ENCODE results near the gene ANK2. TPM values are rescaled to one million over a fixed set of nuclear protein-coding genes. Genes with fewer than 3 reads are reported as not detected.

The ANK2 gene
- total RNA-seq, 2 experiments from 2014 or later = 2.7 to 3.0 TPM

- no peak overlapping the region for H3K4me3 Mint-ChIP-seq
- H3K27ac Mint-ChIP-seq = no peak overlapping the region
- no peaks in the 10 kb centered on the region for H3K36me3 Mint-ChIP-seq (ENCODE audit: low read depth)
- CTCF ChIA-PET = no interaction called here
- H3K9me3 Mint-ChIP-seq = no peaks in the 10 kb centered on the region
- intact Hi-C loops (cut with micrococcal nuclease) = loop anchor here (5.0 to 10.0 kb wide), 2 partner anchors 94 to 1304 kb away; no protein-coding TSS in a partner anchor
- peaks cover 6% of the 10 kb centered on the region for H3K4me1 Mint-ChIP-seq (ENCODE audit: low read depth)
- peaks cover 4% of the 10 kb centered on the region for H3K27me3 Mint-ChIP-seq (ENCODE audit: low read depth)
- DNase-seq = no peak
Observed at GRCh38 chr4:113390850-113391249, 341.4 kb downstream of the ANK2 start.

GRCh38 chr4:113394108-113394729 is 344.8 kb downstream of the ANK2 start:
- intact Hi-C loops (cut with micrococcal nuclease) = loop anchor here (1.0 to 10.0 kb wide), 13 partner anchors 97 to 1301 kb away; no protein-coding TSS in a partner anchor
- Mint-ChIP-seq H3K4me1 (ENCODE audit: low read depth) (no peaks in the 10 kb centered on the region), H3K9me3 (no peaks in the 10 kb centered on the region), H3K27ac (no peak overlapping the region), H3K4me3 (no peak overlapping the region), H3K27me3 (ENCODE audit: low read depth) (peaks cover 1% of the 10 kb centered on the region), H3K36me3 (ENCODE audit: low read depth) (no peaks in the 10 kb centered on the region)
- no peak for DNase-seq
- CTCF ChIA-PET = interaction anchor here (0.6 to 1.8 kb wide), 23 partner anchors 9 to 994 kb away, joined by 3 to 18 read pairs (median 3); no protein-coding TSS in a partner anchor

GRCh38 chr4:113394730-113395530 is 345.5 kb downstream of the ANK2 start:
- DNase-seq = peak; percentile 70
- CTCF ChIA-PET = interaction anchor here (0.6 to 1.8 kb wide), 37 partner anchors 10 to 993 kb away, joined by 3 to 18 read pairs (median 3); no protein-coding TSS in a partner anchor
- H3K4me3 Mint-ChIP-seq = no peak overlapping the region
- no peaks in the 10 kb centered on the region for H3K9me3 Mint-ChIP-seq
- intact Hi-C loops (cut with micrococcal nuclease) = loop anchor here (1.0 to 10.0 kb wide), 13 partner anchors 98 to 1300 kb away; no protein-coding TSS in a partner anchor
- no peaks in the 10 kb centered on the region for H3K36me3 Mint-ChIP-seq (ENCODE audit: low read depth)
- no peaks in the 10 kb centered on the region for H3K4me1 Mint-ChIP-seq (ENCODE audit: low read depth)
- peaks cover 1% of the 10 kb centered on the region for H3K27me3 Mint-ChIP-seq (ENCODE audit: low read depth)
- H3K27ac Mint-ChIP-seq = no peak overlapping the region

- intact Hi-C loops (cut with micrococcal nuclease) = loop anchor here (10.0 kb wide), 1 partner anchor 1298 kb away; no protein-coding TSS in a partner anchor
- DNase-seq = no peak
- Mint-ChIP-seq H3K9me3 (no peaks in the 10 kb centered on the region), H3K36me3 (ENCODE audit: low read depth) (no peaks in the 10 kb centered on the region), H3K27ac (no peak overlapping the region), H3K4me1 (ENCODE audit: low read depth) (no peaks in the 10 kb centered on the region), H3K27me3 (ENCODE audit: low read depth) (no peaks in the 10 kb centered on the region), H3K4me3 (no peak overlapping the region)
- CTCF ChIA-PET = interaction anchor here (1.6 kb wide), 1 partner anchor 46 kb away, joined by 3 read pairs; no protein-coding TSS in a partner anchor
Observed at GRCh38 chr4:113397114-113397701, 347.8 kb downstream of the ANK2 start.

GRCh38 chr4:113398441-113399143 is 349.1 kb downstream of the ANK2 start:
- Mint-ChIP-seq H3K4me3 (no peak overlapping the region), H3K27me3 (ENCODE audit: low read depth) (no peaks in the 10 kb centered on the region), H3K36me3 (ENCODE audit: low read depth) (no peaks in the 10 kb centered on the region), H3K9me3 (no peaks in the 10 kb centered on the region), H3K27ac (no peak overlapping the region), H3K4me1 (ENCODE audit: low read depth) (no peaks in the 10 kb centered on the region)
- intact Hi-C loops (cut with micrococcal nuclease) = loop anchor here (10.0 kb wide), 1 partner anchor 1296 kb away; no protein-coding TSS in a partner anchor
- DNase-seq = no peak
- CTCF ChIA-PET = interaction anchor here (1.6 kb wide), 1 partner anchor 45 kb away, joined by 3 read pairs; no protein-coding TSS in a partner anchor

- Mint-ChIP-seq H3K9me3 (no peaks in the 10 kb centered on the region), H3K27me3 (ENCODE audit: low read depth) (no peaks in the 10 kb centered on the region), H3K36me3 (ENCODE audit: low read depth) (no peaks in the 10 kb centered on the region), H3K4me1 (ENCODE audit: low read depth) (no peaks in the 10 kb centered on the region), H3K27ac (no peak overlapping the region), H3K4me3 (no peak overlapping the region)
- DNase-seq = no peak
- intact Hi-C loops (cut with micrococcal nuclease) = no loop called here
- CTCF ChIA-PET = interaction anchor here (1.2 kb wide), 1 partner anchor 667 kb away, joined by 3 read pairs; no protein-coding TSS in a partner anchor
Observed at GRCh38 chr4:113404167-113404571, 354.7 kb downstream of the ANK2 start.

GRCh38 chr4:113404841-113405240 is 355.4 kb downstream of the ANK2 start:
- H3K9me3 Mint-ChIP-seq = no peaks in the 10 kb centered on the region
- CTCF ChIA-PET = interaction anchor here (1.0 to 1.2 kb wide), 2 partner anchors 10 to 667 kb away, joined by 3 read pairs; no protein-coding TSS in a partner anchor
- intact Hi-C loops (cut with micrococcal nuclease) = no loop called here
- H3K4me1 Mint-ChIP-seq (ENCODE audit: low read depth) = no peaks in the 10 kb centered on the region
- H3K27ac Mint-ChIP-seq = no peak overlapping the region
- H3K4me3 Mint-ChIP-seq = no peak overlapping the region
- DNase-seq = no peak
- H3K36me3 Mint-ChIP-seq (ENCODE audit: low read depth) = no peaks in the 10 kb centered on the region
- no peaks in the 10 kb centered on the region for H3K27me3 Mint-ChIP-seq (ENCODE audit: low read depth)

- CTCF ChIA-PET = no interaction called here
- Mint-ChIP-seq H3K9me3 (no peaks in the 10 kb centered on the region), H3K27me3 (ENCODE audit: low read depth) (no peaks in the 10 kb centered on the region), H3K4me3 (no peak overlapping the region), H3K36me3 (ENCODE audit: low read depth) (no peaks in the 10 kb centered on the region), H3K27ac (no peak overlapping the region), H3K4me1 (ENCODE audit: low read depth) (peaks cover 6% of the 10 kb centered on the region)
- no peak for DNase-seq
- intact Hi-C loops (cut with micrococcal nuclease) = no loop called here
Observed at GRCh38 chr4:113405874-113406722, 356.6 kb downstream of the ANK2 start.

- Mint-ChIP-seq H3K27ac (no peak overlapping the region), H3K4me3 (no peak overlapping the region), H3K27me3 (ENCODE audit: low read depth) (peaks cover under 1% of the 10 kb centered on the region), H3K36me3 (ENCODE audit: low read depth) (no peaks in the 10 kb centered on the region), H3K9me3 (no peaks in the 10 kb centered on the region), H3K4me1 (ENCODE audit: low read depth) (peaks cover 8% of the 10 kb centered on the region)
- CTCF ChIA-PET = no interaction called here
- DNase-seq = no peak
- intact Hi-C loops (cut with micrococcal nuclease) = no loop called here
Observed at GRCh38 chr4:113406723-113407016, 357.2 kb downstream of the ANK2 start.

GRCh38 chr4:113407409-113407808 is 358.0 kb downstream of the ANK2 start:
- Mint-ChIP-seq H3K36me3 (ENCODE audit: low read depth) (no peaks in the 10 kb centered on the region), H3K4me1 (ENCODE audit: low read depth) (peaks cover 9% of the 10 kb centered on the region), H3K4me3 (no peak overlapping the region), H3K9me3 (no peaks in the 10 kb centered on the region), H3K27ac (no peak overlapping the region), H3K27me3 (ENCODE audit: low read depth) (peaks cover 5% of the 10 kb centered on the region)
- CTCF ChIA-PET = interaction anchor here (0.8 kb wide), 1 partner anchor 12 kb away, joined by 3 read pairs; no protein-coding TSS in a partner anchor
- intact Hi-C loops (cut with micrococcal nuclease) = no loop called here
- no peak for DNase-seq

- H3K27ac Mint-ChIP-seq = no peak overlapping the region
- H3K27me3 Mint-ChIP-seq (ENCODE audit: low read depth) = peaks cover 5% of the 10 kb centered on the region
- H3K36me3 Mint-ChIP-seq (ENCODE audit: low read depth) = no peaks in the 10 kb centered on the region
- peaks cover 9% of the 10 kb centered on the region for H3K4me1 Mint-ChIP-seq (ENCODE audit: low read depth)
- intact Hi-C loops (cut with micrococcal nuclease) = no loop called here
- H3K9me3 Mint-ChIP-seq = no peaks in the 10 kb centered on the region
- H3K4me3 Mint-ChIP-seq = no peak overlapping the region
- no peak for DNase-seq
- CTCF ChIA-PET = no interaction called here
Observed at GRCh38 chr4:113409181-113409580, 359.7 kb downstream of the ANK2 start.
